ENCODE results near the gene BCL2L13.
"Not testable (repeated sequence)": the region's sequence is repeated elsewhere in the genome, so short reads cannot be mapped to it uniquely, and the experiment has no call there.

Gene BCL2L13

GRCh38 chr22:17665248-17665647 lies 26.7 kb downstream of the BCL2L13 start:
- Histone ChIP-seq H3K4me3 (ENCODE audit: severe bottlenecking) (no peak overlapping the region), H3K36me3 (ENCODE audit: low read depth) (peaks cover 58% of the 10 kb centered on the region)
- no peak for ATAC-seq (ENCODE audit: low read depth)

DNA sequence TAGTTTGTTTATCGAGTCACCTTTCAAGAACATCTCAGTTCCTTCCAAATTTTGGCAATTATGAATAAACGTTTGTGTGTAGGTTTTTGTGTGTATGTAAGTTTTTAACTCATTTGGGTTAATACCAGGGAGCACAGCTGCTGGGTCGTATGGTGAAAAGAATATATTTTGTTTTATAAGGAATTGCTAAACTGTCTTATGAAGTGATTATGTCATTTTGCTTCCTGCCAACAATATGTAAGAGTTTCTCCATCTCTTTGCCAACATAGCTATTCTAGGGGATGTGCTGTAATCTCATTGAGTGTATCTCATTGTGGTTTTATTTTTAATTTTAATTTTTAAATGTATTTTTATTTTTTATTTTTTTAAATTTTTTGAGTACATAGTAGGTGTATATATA lies 27.3 kb downstream of the BCL2L13 start:
- no peaks in the 10 kb centered on the region for H3K9me3 ChIP-seq (ENCODE audit: severe bottlenecking)
- no peak for ATAC-seq (ENCODE audit: low read depth)
- H3K27me3 ChIP-seq (ENCODE audit: insufficient read depth, poor library complexity, severe bottlenecking), result no peaks in the 10 kb centered on the region
- peaks cover 57% of the 10 kb centered on the region for H3K36me3 ChIP-seq (ENCODE audit: low read depth)
- no peak for DNase-seq (ENCODE audit: low spot score)
- H3K4me1 ChIP-seq (ENCODE audit: insufficient read depth, poor library complexity, severe bottlenecking), result no peaks in the 10 kb centered on the region
- no peak overlapping the region for H3K27ac ChIP-seq (ENCODE audit: poor library complexity, severe bottlenecking)
- TF ChIP-seq CTCF (IDR thresholded peaks at IDR 0.05; ENCODE audit: poor library complexity, severe bottlenecking), result no peak
- H3K4me3 ChIP-seq (ENCODE audit: severe bottlenecking), result no peak overlapping the region

More at GRCh38 chr22:17665248-17665647, 26.7 kb downstream of the BCL2L13 start:
- H3K9me3 ChIP-seq (ENCODE audit: severe bottlenecking), result no peaks in the 10 kb centered on the region
- H3K27ac ChIP-seq (ENCODE audit: poor library complexity, severe bottlenecking), result no peak overlapping the region
- DNase-seq (ENCODE audit: low spot score), result no peak
- H3K4me1 ChIP-seq (ENCODE audit: insufficient read depth, poor library complexity, severe bottlenecking), result no peaks in the 10 kb centered on the region
- TF ChIP-seq CTCF (IDR thresholded peaks at IDR 0.05; ENCODE audit: poor library complexity, severe bottlenecking), result no peak
- H3K27me3 ChIP-seq (ENCODE audit: insufficient read depth, poor library complexity, severe bottlenecking), result no peaks in the 10 kb centered on the region

GRCh38 chr22:17671521-17672092 lies 33.0 kb downstream of the BCL2L13 start:
- not testable (repeated sequence) for H3K27me3 ChIP-seq (ENCODE audit: insufficient read depth, poor library complexity, severe bottlenecking); ATAC-seq (ENCODE audit: low read depth); H3K27ac ChIP-seq (ENCODE audit: poor library complexity, severe bottlenecking); H3K4me3 ChIP-seq (ENCODE audit: severe bottlenecking); DNase-seq (ENCODE audit: low spot score); H3K9me3 ChIP-seq (ENCODE audit: severe bottlenecking)
- peaks cover 23% of the 10 kb centered on the region for H3K36me3 ChIP-seq (ENCODE audit: low read depth)
- H3K4me1 ChIP-seq (ENCODE audit: insufficient read depth, poor library complexity, severe bottlenecking), result peaks cover 11% of the 10 kb centered on the region

GRCh38 chr22:17672417-17672991 lies 33.9 kb downstream of the BCL2L13 start:
- H3K27ac ChIP-seq (ENCODE audit: poor library complexity, severe bottlenecking), result no peak overlapping the region
- ATAC-seq (ENCODE audit: low read depth) (no peak), DNase-seq (ENCODE audit: low spot score) (no peak)
- no peak overlapping the region for H3K4me3 ChIP-seq (ENCODE audit: severe bottlenecking)
- peaks cover 11% of the 10 kb centered on the region for H3K4me1 ChIP-seq (ENCODE audit: insufficient read depth, poor library complexity, severe bottlenecking)
- no peaks in the 10 kb centered on the region for H3K27me3 ChIP-seq (ENCODE audit: insufficient read depth, poor library complexity, severe bottlenecking)
- H3K9me3 ChIP-seq (ENCODE audit: severe bottlenecking), result no peaks in the 10 kb centered on the region
- TF ChIP-seq CTCF (IDR thresholded peaks at IDR 0.05; ENCODE audit: poor library complexity, severe bottlenecking), result no peak
- peaks cover 19% of the 10 kb centered on the region for H3K36me3 ChIP-seq (ENCODE audit: low read depth)

DNA sequence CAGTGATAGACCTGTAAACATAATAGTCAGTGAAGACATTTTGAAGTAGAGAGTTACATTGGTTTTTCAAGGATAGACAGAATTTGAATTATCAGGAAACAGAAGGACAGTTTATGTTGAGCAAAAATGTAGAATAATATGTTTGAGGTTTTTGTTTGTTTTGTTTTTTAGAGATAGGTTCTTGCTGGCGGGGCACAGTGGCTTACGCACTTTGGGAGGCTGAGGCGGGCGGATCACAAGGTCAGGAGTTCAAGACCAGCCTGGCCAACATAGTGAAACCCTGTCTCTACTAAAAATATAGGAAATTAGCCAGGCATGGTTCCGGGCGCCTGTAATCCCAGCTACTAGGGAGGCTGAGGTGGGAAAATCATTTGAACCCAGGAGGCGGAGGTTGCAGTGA lies 35.6 kb downstream of the BCL2L13 start:
- no peaks in the 10 kb centered on the region for H3K27me3 ChIP-seq (ENCODE audit: insufficient read depth, poor library complexity, severe bottlenecking)
- no peak for TF ChIP-seq CTCF (IDR thresholded peaks at IDR 0.05; ENCODE audit: poor library complexity, severe bottlenecking)
- H3K27ac ChIP-seq (ENCODE audit: poor library complexity, severe bottlenecking), result no peak overlapping the region
- H3K4me1 ChIP-seq (ENCODE audit: insufficient read depth, poor library complexity, severe bottlenecking), result peaks cover 11% of the 10 kb centered on the region
- ATAC-seq (ENCODE audit: low read depth) (no peak), DNase-seq (ENCODE audit: low spot score) (no peak)
- no peaks in the 10 kb centered on the region for H3K9me3 ChIP-seq (ENCODE audit: severe bottlenecking)
- peaks cover 19% of the 10 kb centered on the region for H3K36me3 ChIP-seq (ENCODE audit: low read depth)
- H3K4me3 ChIP-seq (ENCODE audit: severe bottlenecking), result no peak overlapping the region
